D341Med (cell line): ENCODE measurements around the gene ICA1.
"Not testable (repeated sequence)": the region's sequence is repeated elsewhere in the genome, so short reads cannot be mapped to it uniquely, and the experiment has no call there.

ENCODE experiments used
- DNase-seq: peaks from one replicate; pipeline ENCODE4 v3.0.0; 2012; ENCODE audit warnings: low spot score

The ICA1 gene

DNA sequence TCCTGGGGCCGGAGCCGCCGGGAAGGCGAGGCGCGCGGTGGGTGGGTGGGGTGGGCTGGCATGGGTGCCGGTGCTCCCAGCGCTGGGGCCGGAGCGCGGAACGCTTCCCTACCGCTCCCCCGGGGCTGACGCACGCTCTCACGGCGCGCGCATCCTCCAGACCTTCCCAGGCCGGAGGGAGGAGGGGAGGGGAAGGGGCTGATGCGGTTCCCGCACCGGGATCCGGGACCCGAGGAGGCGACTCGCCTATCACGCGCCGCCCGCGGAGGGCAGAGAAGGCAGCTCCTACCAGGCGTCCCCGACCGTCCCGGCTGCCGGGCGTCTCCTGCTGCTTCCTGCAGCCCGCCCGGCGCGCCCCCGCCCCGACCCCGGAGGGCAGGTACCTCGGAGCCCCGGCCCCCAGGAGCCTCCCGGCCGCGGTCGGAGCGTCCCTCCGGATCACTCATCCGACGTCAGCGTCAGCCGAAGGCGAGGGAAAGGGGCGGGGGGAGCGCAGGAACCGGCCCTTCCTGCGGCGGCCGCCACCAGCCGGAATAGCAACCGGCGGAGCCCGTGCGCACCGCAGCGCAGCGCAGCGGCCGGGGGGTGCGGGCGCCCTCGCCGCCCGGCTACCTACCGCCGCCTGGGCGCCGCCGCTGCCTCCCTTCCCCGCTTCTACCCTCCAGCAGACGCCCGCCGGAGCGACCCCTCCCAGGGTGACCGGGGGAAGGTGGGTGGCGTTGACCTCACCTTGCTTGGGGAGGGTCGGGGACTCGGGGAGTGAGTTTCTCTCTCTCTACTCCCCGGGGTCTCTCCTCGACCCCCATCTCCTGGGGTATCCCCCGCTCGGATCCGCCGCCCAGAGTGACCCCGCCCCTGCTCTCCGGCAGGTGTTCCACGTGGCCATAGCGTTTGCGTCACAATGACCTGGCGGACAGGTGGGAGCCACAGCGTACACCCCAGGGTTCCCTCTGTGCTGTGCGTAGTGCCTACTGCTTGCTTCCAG is at the start of gene ICA1:
Gene ICA1 (minus strand): TSS at position 457 of the 985 bp plus-strand sequence. CDS start 26,241 bp downstream, outside the sequence.
- peak; percentile 89 for DNase-seq

DNA sequence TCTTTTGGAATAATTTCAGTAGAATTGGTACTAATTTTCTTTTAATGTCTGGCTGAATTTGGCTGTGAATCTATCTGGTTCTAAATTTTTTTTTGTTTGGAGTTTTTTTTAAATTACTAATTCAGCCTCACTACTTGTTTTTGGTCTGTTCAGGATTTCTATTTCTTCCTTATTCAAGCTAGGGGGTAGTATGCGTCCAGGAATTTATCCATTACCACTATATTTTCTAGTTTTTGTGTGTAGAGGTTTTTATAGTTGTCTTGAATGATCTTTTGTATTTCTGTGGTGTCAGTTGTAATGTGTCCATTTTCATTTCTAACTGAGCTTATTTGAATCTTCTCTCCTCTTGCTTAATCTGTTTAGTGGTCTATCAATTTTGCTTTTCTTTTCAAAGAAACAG is 48.9 kb upstream of the ICA1 start:
- no peak for DNase-seq

DNA sequence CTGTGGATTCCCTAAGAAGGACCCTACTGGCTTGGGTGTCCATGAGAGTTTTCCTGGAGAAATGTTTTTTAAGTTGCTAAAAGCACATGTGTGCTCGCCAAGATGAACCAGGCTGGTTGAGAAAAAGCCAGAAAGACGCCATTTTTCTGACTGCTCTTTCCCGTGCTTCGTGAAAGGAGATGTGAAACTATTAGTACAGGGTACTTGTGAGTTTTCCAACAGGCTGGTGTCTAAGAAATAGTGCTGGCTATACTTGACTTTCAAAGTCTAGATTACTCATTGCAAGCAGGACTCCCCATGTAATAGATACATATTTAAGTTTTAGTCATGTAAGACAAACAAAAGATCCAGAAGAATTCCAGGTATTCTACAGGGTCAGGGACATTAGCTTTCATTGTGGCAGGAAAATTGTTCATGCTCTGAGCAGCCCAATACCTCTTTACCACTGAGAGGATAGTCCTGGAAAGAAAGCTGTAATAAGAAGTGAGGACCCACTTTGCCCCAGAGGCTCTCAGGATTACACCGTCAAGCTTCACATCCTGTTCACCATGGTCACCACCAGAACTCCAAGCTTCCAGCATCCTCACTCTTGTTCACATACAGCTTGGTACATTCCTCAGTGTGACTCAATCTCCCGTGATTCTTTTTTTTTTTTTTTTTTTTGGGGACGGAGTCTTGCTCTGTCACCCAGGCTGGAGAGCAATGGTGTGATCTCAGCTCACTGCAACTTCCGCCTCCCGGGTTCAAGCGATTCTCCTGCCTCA is 43.8 kb upstream of the ICA1 start:
- DNase-seq = no peak

DNA sequence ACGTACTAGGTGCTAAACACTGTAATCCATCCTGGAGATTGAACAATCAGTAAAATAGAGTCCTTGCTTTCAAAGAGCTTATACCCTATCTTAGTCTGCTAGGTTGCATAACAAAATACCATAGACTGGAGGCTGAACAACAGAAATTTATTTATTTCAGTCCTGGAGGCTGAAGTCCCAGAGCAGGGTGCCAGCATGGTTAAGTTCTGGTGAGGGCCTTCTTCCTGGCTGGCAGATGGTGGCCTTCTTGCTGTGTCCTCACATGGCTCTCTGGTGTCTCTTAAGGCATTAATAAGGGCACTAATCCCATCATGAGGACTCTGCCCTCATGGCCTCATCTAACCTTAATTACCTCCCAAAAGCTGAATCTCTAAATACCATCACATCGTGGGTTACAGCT is 43.1 kb upstream of the ICA1 start:
- DNase-seq = no peak

DNA sequence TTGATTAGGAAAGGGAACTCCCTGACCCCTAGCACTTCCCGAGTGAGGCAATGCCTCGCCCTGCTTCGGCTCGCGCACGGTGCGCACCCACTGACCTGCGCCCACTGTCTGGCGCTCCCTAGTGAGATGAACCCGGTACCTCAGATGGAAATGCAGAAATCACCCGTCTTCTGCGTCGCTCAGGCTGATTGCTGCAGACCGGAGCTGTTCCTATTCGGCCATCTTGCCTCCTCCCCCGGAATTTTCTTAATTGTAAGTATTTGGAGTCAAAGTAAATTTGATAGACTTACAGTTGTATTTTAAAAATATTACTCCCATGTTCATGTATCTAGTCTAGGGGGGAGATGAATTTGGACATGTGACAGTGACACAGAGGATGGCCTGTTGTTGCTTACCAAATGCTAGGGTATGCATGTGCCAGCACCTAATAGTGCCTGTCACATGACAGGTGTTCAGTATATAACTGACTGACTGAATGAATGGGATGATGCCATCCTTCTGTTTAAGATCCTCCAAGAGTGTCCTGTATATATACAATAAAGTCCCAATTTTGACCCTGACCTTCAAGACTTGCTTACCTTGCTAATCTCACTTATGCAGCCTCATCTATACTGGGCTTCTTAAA is 42.0 kb upstream of the ICA1 start:
- no peak for DNase-seq

DNA sequence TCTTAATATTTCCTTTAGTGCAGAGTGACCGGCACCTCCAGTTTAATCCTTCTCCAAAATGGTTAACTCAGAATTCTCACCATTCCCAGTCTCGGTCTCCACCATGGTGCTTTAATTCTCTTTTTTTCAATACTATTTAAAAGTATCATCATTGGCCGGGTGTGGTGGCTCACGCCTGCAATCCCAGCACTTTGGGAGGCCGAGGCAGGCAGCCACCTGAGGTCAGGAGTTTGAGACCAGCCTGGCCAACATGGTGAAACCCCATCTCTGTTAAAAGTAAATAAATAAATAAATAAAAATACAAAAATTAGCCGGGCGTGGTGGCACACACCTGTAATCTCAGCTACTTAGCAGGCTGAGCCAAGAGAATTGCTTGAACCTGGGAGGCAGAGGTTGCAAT is 35.1 kb upstream of the ICA1 start:
- DNase-seq = not testable (repeated sequence)

DNA sequence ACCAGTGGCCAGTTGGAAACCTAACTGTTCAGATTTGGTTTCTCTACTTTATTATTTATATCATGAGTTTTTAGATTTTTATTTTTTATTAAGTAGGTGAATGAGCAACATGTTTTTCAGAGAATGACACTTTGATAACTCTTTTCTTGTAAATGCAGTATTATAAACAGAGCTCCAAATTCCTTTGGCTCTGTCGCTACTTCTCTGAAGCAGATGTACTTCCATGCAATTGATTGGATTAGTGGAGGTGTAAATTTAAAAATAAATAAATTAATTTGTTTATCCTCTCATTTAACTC is 34.3 kb upstream of the ICA1 start:
- DNase-seq = no peak

DNA sequence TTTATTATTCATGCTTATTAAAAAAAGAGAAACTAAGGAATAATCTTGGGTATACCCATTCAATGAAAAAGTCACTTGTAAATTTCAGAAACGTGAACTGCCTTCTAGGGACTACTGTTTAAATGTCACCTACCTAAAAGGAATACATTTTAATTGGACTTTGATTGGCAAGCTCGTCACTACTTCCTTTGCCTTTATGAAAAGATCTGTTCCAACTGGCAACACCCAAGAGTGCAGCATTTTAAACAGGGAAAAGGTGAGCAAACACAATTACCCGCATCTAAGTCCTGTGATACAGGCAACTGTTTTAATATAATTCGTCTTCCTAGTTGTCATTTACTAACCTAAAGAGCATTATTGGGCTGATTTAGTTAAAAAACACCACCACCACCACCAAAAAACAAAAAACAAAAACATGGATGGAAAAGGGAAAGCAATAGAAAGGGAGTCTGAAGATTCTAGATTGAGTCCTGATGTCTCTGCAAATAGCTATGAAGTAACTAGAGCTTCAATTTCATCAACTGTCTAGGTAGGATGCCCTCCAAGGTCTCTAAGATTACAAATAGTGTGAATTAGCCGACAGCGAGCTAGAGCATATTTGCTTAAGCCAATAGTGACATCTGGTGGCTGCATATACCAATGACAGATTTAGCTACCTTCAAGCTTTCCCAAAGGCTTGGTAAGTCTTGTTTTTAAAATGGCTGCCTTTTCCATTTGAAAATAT is 33.8 kb upstream of the ICA1 start:
- peak; percentile 70 for DNase-seq

DNA sequence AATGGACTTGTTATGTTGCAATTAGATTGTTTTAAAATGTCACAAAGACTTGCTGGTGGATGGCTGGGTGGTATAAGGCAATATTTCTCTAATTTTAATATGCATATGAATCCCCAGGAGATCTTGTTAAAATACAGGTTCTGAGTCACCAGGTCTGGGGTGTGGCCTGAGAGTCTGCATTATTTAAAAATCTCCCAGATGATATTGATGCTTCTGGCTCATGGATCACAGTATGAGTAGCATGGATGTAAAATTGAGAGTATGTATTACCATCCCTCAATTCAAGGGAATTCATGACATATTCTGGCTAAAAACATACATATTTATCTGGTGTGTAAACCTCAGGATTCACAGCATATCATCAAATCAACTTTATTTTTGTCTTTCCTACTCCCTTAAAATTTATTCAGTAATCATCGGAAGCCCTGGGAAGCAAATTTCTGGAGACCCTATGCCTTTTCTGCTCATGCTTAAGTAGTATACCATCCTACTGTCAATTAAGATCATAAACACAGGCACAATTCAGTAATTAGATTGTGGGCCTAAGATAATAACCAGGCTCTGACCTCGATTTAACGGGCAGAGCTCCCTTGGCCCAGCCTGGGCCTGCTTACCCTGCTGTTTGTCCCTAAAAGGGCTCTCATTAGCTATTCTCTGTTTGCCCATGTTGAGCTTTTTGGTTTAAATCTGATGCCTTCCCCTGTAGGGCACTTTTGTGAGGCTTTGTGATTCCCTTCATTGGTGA is 29.6 kb upstream of the ICA1 start:
- DNase-seq = no peak

DNA sequence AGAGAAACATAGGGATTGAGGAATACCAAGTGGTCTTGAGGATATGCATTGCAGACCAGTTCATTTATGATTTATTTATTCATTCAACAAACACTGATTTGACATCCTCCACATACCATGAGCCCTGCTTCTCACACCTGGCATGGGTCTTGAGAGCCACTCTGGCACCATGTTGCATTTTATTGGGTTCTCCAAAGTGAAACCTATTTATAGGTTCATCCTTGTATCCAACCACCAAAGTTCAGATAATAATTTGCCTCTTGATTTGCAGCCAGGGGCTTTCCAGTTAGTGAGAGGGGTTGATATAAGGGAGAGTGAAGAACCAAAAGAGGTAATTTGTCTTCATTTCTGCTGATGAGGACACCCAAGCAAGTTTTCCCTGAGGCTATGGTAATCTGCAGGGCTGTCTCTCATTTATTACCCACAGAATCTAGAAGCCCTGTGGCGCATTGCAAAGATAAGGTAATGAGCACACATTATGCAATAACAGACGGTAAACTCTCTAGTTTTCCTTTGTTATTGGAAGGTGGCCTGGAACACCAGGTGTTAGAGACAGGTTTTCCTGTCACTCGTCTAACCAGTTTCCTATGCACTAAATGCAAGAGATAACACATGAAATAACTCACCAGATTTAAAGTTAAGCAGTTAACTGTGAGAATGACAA is 28.8 kb upstream of the ICA1 start:
- DNase-seq = no peak

DNA sequence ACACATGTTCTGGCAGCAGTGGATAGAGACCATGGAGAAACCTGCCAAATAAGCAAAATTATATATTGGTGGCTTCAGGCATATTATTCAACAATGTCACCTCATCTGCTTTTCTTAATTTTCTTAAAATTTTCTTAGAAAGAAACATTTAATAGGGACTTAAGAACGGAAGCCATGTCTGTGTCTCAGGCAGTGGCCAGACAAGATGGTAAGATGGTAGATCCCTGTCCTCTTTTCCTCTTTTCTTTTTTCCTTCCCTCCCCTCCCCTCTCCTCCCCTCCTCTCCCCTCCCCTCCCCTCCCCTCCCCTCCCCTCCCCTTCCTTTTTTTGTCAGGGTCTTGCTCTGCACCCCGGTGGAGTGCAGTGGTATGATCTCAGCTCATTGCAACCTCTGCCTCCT is 24.2 kb upstream of the ICA1 start:
- no peak for DNase-seq

DNA sequence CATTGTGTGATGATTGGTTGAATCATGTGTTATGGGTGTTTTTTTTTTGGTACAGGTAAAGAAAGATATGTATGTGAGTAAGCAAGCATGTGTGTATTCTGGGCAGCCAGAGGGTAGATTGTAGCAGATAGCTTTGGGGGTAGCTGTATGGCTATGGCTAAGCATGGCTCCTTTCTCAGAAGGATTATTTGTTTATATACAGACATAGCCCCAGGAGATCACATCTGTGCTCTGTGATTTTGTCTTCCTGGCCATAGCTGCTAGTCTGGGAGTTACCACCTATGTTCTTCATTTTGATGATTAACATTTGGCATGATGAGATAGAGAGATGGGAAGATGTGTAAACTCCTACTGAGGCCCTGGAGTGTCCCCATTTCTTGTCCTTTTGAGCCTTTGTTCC is 23.2 kb upstream of the ICA1 start:
- no peak for DNase-seq

DNA sequence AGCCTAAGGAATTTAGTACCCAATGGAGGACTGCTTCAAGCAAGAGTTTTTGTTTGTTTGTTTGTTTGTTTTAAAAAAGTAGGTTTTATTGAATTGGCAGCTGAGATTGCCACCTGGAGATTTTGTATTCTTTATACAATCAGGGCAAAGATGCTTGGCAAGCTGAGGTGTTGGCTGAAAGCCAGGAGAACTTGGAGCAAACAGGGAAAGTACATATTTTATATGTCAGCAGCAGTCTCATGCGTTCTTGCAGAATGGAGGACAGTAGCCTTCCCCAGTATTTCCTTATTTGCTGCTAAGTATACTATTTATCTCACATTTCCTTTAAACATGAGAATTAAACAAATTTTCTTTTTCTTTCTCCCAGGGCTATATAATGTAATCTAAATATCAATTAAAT is 22.6 kb upstream of the ICA1 start:
- no peak for DNase-seq

DNA sequence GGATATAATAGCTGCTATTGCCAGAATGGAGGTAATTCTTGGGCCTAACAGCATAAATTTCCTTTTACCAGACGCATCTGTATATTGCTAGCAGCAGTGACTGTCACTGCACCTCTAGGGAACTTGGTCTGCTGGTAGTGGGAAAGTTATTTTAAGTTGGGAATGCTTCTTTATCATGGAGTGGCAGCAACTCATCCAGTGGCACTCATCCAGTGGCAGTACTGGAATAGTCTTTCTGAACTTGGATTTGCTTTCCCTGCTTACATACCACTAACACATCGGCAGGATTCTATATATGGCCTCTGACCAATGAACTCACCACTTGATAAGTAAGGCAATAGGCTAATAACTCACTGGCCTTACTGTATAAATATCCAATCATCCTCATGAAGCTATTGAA is 22.0 kb upstream of the ICA1 start:
- DNase-seq = no peak

DNA sequence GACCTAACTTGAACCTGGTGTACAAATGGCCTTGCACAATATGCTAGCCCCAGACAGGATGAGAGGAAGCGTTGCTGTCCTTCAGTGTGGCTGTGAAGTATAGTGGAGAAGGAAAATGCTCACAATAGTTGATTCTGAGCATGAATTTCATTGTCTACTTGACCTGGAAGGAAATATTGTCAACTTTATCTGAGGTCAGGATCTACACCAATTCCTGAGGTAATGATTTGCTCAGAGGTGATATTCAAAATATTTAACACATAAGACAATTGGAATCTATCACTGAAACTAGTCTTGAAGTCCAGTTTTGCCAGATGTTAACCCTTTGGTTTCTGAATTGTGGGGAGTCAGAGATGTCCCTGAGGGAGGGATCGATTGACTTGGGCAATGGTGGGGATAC is 20.9 kb upstream of the ICA1 start:
- no peak for DNase-seq

DNA sequence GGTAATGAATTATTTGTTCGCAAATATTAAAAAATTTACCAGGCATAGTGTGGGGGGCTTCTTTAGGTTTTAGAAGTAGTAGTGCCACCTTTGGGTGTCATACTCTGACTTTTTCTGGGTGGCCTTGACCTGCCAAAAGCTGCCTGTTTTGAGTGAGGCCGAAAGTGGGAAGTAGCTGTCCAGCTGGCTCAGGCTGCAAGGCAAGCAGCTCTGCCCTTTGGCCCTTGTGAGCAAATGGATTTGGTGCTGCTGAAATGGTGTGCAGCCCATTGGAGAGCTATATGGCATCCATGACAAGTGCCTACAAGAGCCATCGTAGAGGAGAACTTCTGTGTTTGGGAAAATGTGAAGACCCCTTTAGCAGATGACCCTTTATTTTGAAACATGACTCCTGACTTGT is 20.2 kb upstream of the ICA1 start:
- DNase-seq = no peak

DNA sequence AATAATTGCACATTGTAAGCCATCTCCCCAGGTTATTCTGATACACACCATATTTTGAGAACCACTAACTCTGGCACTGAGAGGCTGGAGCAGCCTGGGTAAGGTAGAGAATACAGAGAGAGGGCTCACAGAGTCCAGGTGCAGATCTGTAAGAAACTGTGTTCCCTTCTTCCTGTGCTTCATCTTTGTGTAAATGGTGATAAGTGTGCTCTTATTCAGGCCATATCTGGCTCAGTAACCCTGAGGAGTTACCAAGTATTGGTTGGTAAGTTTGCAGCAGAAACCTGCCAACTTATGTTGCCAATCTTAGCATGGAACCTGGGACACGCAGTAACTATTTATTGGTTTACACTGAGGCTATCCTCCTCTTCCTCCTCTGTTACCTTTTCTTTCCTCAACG is 16.2 kb upstream of the ICA1 start:
- no peak for DNase-seq

DNA sequence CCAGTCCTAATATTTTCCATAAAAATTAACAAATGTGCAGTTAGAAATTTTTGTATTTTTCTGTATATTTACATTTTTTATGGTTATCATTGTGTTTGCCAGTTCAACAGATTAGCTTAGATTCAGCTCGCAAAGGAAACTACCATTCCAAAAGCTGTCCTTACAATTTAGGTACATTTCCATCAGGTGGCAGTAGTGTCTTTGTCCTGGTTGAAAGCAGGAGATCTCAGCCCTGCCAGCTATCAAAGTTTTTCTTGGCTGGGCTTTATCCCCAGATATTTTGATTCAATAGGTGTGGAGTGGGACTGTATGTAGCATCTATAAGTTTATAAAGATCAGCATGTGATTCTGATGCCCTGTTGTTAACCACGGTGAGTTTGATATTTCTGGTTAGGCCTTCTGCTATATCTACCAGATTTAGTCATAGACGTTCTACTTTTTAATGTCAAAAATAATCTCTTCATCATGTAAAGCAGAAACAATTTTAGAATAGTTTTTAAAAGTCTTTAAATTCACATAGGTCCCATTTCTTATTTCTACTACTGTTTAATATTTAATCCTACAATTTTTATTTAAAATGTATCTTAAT is 15.5 kb upstream of the ICA1 start:
- peak; percentile 53 for DNase-seq

DNA sequence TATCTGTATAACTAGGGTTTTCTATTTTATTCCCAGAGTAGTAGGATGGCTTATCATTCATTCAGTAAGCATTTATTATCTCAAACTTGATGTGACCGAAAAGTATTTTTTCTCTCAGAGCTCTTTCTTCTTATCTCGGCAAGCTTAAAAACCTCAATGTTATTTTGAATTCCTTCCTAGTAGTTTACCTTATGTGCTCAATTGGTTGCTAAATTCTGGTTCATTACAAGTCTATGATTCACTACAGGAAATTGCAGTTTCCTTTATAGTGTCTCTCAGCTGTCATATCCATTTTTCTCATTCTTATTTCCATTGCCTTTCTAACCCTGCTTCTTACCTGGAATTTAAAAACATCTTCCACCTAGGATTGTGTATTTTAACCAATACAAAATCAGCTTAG is 12.6 kb upstream of the ICA1 start:
- no peak for DNase-seq

DNA sequence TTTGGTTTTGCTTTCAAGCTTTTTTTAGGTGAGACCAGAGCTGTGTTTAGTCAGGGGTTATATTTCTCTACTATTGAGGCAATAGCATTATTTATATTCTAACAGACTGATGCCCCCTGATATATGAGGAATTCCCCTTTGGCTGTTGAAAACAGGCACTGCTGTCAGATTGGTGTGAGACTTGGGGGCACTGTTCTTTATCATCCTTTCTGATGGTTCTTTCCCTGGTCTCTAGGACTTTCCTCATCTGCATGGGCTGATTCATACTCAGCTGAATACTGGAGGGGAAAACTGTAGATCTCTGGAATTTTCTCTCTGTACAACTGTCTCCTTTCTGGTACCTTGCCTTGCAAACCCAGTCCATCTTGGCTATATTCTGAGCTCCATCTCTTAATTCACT is 10.0 kb upstream of the ICA1 start:
- DNase-seq = no peak

DNA sequence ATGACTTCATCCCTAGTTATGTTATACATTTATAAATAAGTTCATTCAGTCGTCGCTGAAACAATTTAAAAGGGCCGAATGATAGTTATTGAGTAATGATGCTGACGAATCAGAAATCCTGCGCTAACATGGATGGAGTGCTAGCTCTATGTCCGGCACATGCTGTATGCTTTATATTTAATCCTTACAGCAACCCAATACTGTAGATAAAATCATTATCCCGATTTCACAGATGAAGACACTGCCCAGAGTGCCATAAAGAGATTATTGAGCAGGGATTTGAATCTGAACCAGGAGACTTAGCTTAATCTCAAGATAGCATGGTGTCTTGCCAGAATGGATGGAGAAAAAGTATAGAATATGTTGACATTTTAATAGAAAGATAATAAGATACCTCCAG is 1.1 kb upstream of the ICA1 start:
- peak; percentile 35 for DNase-seq
